CD4-positive, CD25-positive, alpha-beta regulatory T cell (primary cell): ENCODE results near the gene TUFT1. TPM values are rescaled to one million over a fixed set of nuclear protein-coding genes. Genes with fewer than 3 reads are reported as not detected.
A peak's percentile ranks its signal among the peaks of the same experiment; 100 is the strongest.

Source experiments
- ATAC-seq, 2 donors: fragments of 150-1000 bp; cut with Tn5 transposase; one replicate each; pipeline ENCODE4 v1.10.0; 2021; ENCODE audit warnings: low read depth in 2 of 2, moderate number of reproducible peaks in 2 of 2, moderate library complexity in 1 of 2
- DNase-seq, 3 donors: peaks; one replicate each; pipeline versions ENCODE4 v3.0.0 to v3.0.0-alpha.2; 2012 to 2022; ENCODE audit warnings: mixed read lengths in 1 of 3
- H3K27ac ChIP-seq: one replicate; pipeline ENCODE4 v1.7.0; 2013; ENCODE audit warnings: mild to moderate bottlenecking, low read length; ENCODE audit not compliant: insufficient read depth, poor library complexity, severe bottlenecking
- H3K27me3 ChIP-seq: one replicate; pipeline ENCODE4 v1.7.0; 2013; ENCODE audit warnings: low read length; ENCODE audit not compliant: control insufficient read depth, insufficient read depth
- H3K36me3 ChIP-seq: one replicate; pipeline ENCODE4 v1.7.0; 2013; ENCODE audit warnings: mild to moderate bottlenecking, low read length, moderate library complexity; ENCODE audit not compliant: control insufficient read depth, insufficient read depth
- H3K4me1 ChIP-seq: 2 replicates; pipeline ENCODE4 v1.7.0; 2013; ENCODE audit warnings: mild to moderate bottlenecking, low read length; ENCODE audit not compliant: insufficient read depth, control insufficient read depth, poor library complexity, severe bottlenecking
- H3K4me3 ChIP-seq: one replicate; pipeline ENCODE4 v1.7.0; 2013; ENCODE audit warnings: low read depth, mild to moderate bottlenecking, low read length, moderate library complexity
- H3K9me3 ChIP-seq, 2 experiments: 1 replicate in 1 of 2; 2 replicates in 1 of 2; pipeline ENCODE4 v1.7.0; 2013; ENCODE audit warnings: low read length in 2 of 2, mild to moderate bottlenecking in 1 of 2, moderate library complexity in 1 of 2; ENCODE audit not compliant: control insufficient read depth in 2 of 2
- H3K27ac Mint-ChIP-seq, 3 donors: one replicate each; pipeline ENCODE4 v1.8.0; 2020 to 2022; ENCODE audit warnings: mild to moderate bottlenecking in 3 of 3, mixed read lengths in 3 of 3, moderate library complexity in 2 of 3
- H3K27me3 Mint-ChIP-seq: one replicate; pipeline ENCODE4 v1.8.0; 2022; ENCODE audit warnings: mild to moderate bottlenecking, mixed read lengths
- H3K36me3 Mint-ChIP-seq: one replicate; pipeline ENCODE4 v1.8.0; 2020; ENCODE audit warnings: mixed read lengths
- H3K4me1 Mint-ChIP-seq, 4 donors: one replicate each; pipeline ENCODE4 v1.8.0; 2020 to 2022; ENCODE audit warnings: mixed read lengths in 4 of 4, mild to moderate bottlenecking in 1 of 4
- H3K4me3 Mint-ChIP-seq, 4 donors: one replicate each; pipeline ENCODE4 v1.8.0; 2020 to 2022; ENCODE audit warnings: mild to moderate bottlenecking in 4 of 4, mixed read lengths in 4 of 4, moderate library complexity in 3 of 4
- H3K9me3 Mint-ChIP-seq, 7 donors: one replicate each; pipeline ENCODE4 v1.8.0; 2020 to 2022; ENCODE audit warnings: mixed read lengths in 7 of 7, mild to moderate bottlenecking in 3 of 7, moderate library complexity in 2 of 7
- polyA plus RNA-seq, 4 donors: library from polyadenylated mRNA; unstranded; fragments of 300-500 nt; fragmentation: Illumina TruSeq; gene quantifications; one replicate each; pipeline ENCODE4 v1.2.3, GENCODE V29; 2021
- total RNA-seq: library from RNA; stranded (reverse); gene quantifications from one replicate; pipeline ENCODE4 v1.2.3, GENCODE V29; 2022

TUFT1 gene
- total and polyA plus RNA-seq, 5 donors from 2014 or later: 10.2 to 13.6 (median 13.3) TPM

GRCh38 chr1:151534662-151535278 is 5.3 kb upstream of the TUFT1 start:
- DNase-seq (peak; percentile 56 to 75 (median 70)), ATAC-seq (peak; percentile 72 to 80)
- no peaks in the 10 kb centered on the region for H3K9me3 Mint-ChIP-seq
- peaks cover 3% of the 10 kb centered on the region for H3K36me3 Mint-ChIP-seq
- no peak overlapping the region for H3K4me3 Mint-ChIP-seq
- peaks cover 3% of the 10 kb centered on the region for H3K27me3 Mint-ChIP-seq
- H3K4me3 ChIP-seq: no peak overlapping the region
- H3K36me3 ChIP-seq: no peaks in the 10 kb centered on the region
- no peak overlapping the region for H3K27ac Mint-ChIP-seq
- peaks cover 7% of the 10 kb centered on the region for H3K4me1 ChIP-seq
- H3K27me3 ChIP-seq: no peaks in the 10 kb centered on the region
- H3K27ac ChIP-seq: no peak overlapping the region
- H3K4me1 Mint-ChIP-seq: peaks cover 0 to 7% (median 4%) of the 10 kb centered on the region in 4 donors
- H3K9me3 ChIP-seq: no peaks in the 10 kb centered on the region

- Mint-ChIP-seq H3K9me3 (peaks cover 0 to 1% (median 0%) of the 10 kb centered on the region in 7 donors), H3K4me1 (peaks cover 0 to 14% (median 8%) of the 10 kb centered on the region in 4 donors), H3K4me3 (no peak overlapping the region), H3K36me3 (peaks cover 3% of the 10 kb centered on the region), H3K27ac (no peak overlapping the region), H3K27me3 (no peaks in the 10 kb centered on the region)
- peaks cover 12% of the 10 kb centered on the region for H3K4me1 ChIP-seq
- DNase-seq: no peak
- no peak overlapping the region for H3K27ac ChIP-seq
- no peaks in the 10 kb centered on the region for H3K9me3 ChIP-seq
- no peaks in the 10 kb centered on the region for H3K36me3 ChIP-seq
- H3K4me3 ChIP-seq: no peak overlapping the region
- H3K27me3 ChIP-seq: no peaks in the 10 kb centered on the region
- no peak for ATAC-seq
Measured at GRCh38 chr1:151535326-151536271, 4.5 kb upstream of the TUFT1 start.

GRCh38 chr1:151536499-151536898 is 3.6 kb upstream of the TUFT1 start:
- no peak for ATAC-seq
- no peaks in the 10 kb centered on the region for H3K9me3 ChIP-seq
- Mint-ChIP-seq H3K4me1 (peaks cover 5 to 21% (median 13%) of the 10 kb centered on the region in 4 donors), H3K9me3 (peaks cover 0 to 1% (median 0%) of the 10 kb centered on the region in 7 donors), H3K27me3 (no peaks in the 10 kb centered on the region), H3K4me3 (peak overlapping the region in 1 of 4 donors; percentile 45), H3K36me3 (peaks cover 3% of the 10 kb centered on the region), H3K27ac (peak overlapping the region in 1 of 3 donors; percentile 21)
- no peak for DNase-seq
- peaks cover 21% of the 10 kb centered on the region for H3K4me1 ChIP-seq
- H3K4me3 ChIP-seq: no peak overlapping the region
- no peak overlapping the region for H3K27ac ChIP-seq
- H3K27me3 ChIP-seq: peaks cover 3% of the 10 kb centered on the region
- no peaks in the 10 kb centered on the region for H3K36me3 ChIP-seq

GRCh38 chr1:151537112-151537511 is 3.0 kb upstream of the TUFT1 start:
- Mint-ChIP-seq H3K27me3 (no peaks in the 10 kb centered on the region), H3K27ac (no peak overlapping the region), H3K4me1 (peaks cover 6 to 26% (median 17%) of the 10 kb centered on the region in 4 donors), H3K4me3 (no peak overlapping the region), H3K9me3 (peaks cover 0 to 1% (median 0%) of the 10 kb centered on the region in 7 donors), H3K36me3 (peaks cover under 1% of the 10 kb centered on the region)
- H3K4me1 ChIP-seq: peaks cover 24% of the 10 kb centered on the region
- no peaks in the 10 kb centered on the region for H3K9me3 ChIP-seq
- ATAC-seq: no peak
- H3K27me3 ChIP-seq: peaks cover 3% of the 10 kb centered on the region
- H3K27ac ChIP-seq: no peak overlapping the region
- DNase-seq: no peak
- H3K4me3 ChIP-seq: no peak overlapping the region
- H3K36me3 ChIP-seq: no peaks in the 10 kb centered on the region

- H3K27me3 Mint-ChIP-seq: no peaks in the 10 kb centered on the region
- peak in 2 of 3 donors; percentile 26 to 86 for DNase-seq
- H3K27ac ChIP-seq: no peak overlapping the region
- H3K9me3 Mint-ChIP-seq: peaks cover 0 to 1% (median 0%) of the 10 kb centered on the region in 7 donors
- H3K4me3 ChIP-seq: peak overlapping the region; percentile 72
- no peaks in the 10 kb centered on the region for H3K9me3 ChIP-seq
- peak overlapping the region in 2 of 3 donors; percentile 93 to 96 for H3K27ac Mint-ChIP-seq
- peaks cover 24% of the 10 kb centered on the region for H3K4me1 ChIP-seq
- no peaks in the 10 kb centered on the region for H3K36me3 ChIP-seq
- no peaks in the 10 kb centered on the region for H3K36me3 Mint-ChIP-seq
- peak overlapping the region; percentile 98 to 99 (median 98) for H3K4me3 Mint-ChIP-seq
- ATAC-seq: peak in 1 of 2 donors; percentile 9
- peaks cover 3% of the 10 kb centered on the region for H3K27me3 ChIP-seq
- peaks cover 9 to 35% (median 21%) of the 10 kb centered on the region in 4 donors for H3K4me1 Mint-ChIP-seq
Measured at GRCh38 chr1:151539321-151540020, 638 bp upstream of the TUFT1 start.

GRCh38 chr1:151540982-151541377 is 871 bp downstream of the TUFT1 start:
- no peak for DNase-seq
- Mint-ChIP-seq H3K36me3 (no peaks in the 10 kb centered on the region), H3K4me3 (peak overlapping the region; percentile 98 to 99 (median 98)), H3K9me3 (peaks cover 0 to 1% (median 0%) of the 10 kb centered on the region in 7 donors), H3K4me1 (peaks cover 9 to 35% (median 21%) of the 10 kb centered on the region in 4 donors), H3K27me3 (no peaks in the 10 kb centered on the region), H3K27ac (peak overlapping the region; percentile 80 to 96 (median 93))
- peaks cover 24% of the 10 kb centered on the region for H3K4me1 ChIP-seq
- peak overlapping the region; percentile 66 for H3K4me3 ChIP-seq
- no peaks in the 10 kb centered on the region for H3K9me3 ChIP-seq
- H3K27me3 ChIP-seq: peaks cover 3% of the 10 kb centered on the region
- no peaks in the 10 kb centered on the region for H3K36me3 ChIP-seq
- ATAC-seq: no peak
- H3K27ac ChIP-seq: no peak overlapping the region

- Histone ChIP-seq H3K27me3 (peaks cover 3% of the 10 kb centered on the region), H3K4me3 (peak overlapping the region; percentile 66), H3K9me3 (no peaks in the 10 kb centered on the region), H3K27ac (no peak overlapping the region), H3K36me3 (no peaks in the 10 kb centered on the region), H3K4me1 (peaks cover 24% of the 10 kb centered on the region)
- Mint-ChIP-seq H3K27me3 (no peaks in the 10 kb centered on the region), H3K4me1 (peaks cover 9 to 35% (median 21%) of the 10 kb centered on the region in 4 donors), H3K36me3 (peaks cover 5% of the 10 kb centered on the region), H3K9me3 (peaks cover 0 to 1% (median 0%) of the 10 kb centered on the region in 7 donors), H3K4me3 (peak overlapping the region; percentile 98 to 99 (median 98)), H3K27ac (peak overlapping the region in 1 of 3 donors; percentile 76)
- DNase-seq (no peak), ATAC-seq (no peak)
Measured at GRCh38 chr1:151541752-151542151, 1.6 kb downstream of the TUFT1 start.
